GM12878 (cell line): Measurements from ENCODE around the gene PVALEF.

Experiments used
- ATF3 ChIP-seq: IDR thresholded peaks from 2 replicates; pipeline ENCODE4 v1.6.1; 2011; ENCODE audit warnings: low read depth, mild to moderate bottlenecking, low read length, moderate library complexity, borderline replicate concordance; ENCODE audit errors: extremely low read depth
- CTCF ChIP-seq, 3 experiments: IDR thresholded peaks in 2 of 3; conservative IDR thresholded peaks in 1 of 3; 2 replicates each; pipeline ENCODE4 v1.5.1; 2011; ENCODE audit warnings: low read depth in 3 of 3, low read length in 3 of 3, mild to moderate bottlenecking in 3 of 3, control low read depth in 2 of 3, moderate library complexity in 2 of 3, inconsistent platforms in 1 of 3, mixed read lengths in 1 of 3; ENCODE audit not compliant: control insufficient read depth in 2 of 3, insufficient read depth in 1 of 3; ENCODE audit errors: extremely low read depth in 1 of 3
- EZH2 ChIP-seq: IDR thresholded peaks from 2 replicates; pipeline ENCODE4 v1.6.1; 2012; ENCODE audit warnings: low read depth, mild to moderate bottlenecking, control low read depth, inconsistent platforms, low read length, borderline replicate concordance; ENCODE audit not compliant: control insufficient read depth
- HCFC1 ChIP-seq: fragments of 150-350 bp; IDR thresholded peaks from 2 replicates; pipeline ENCODE4 v1.6.1; 2014; ENCODE audit warnings: low read length
- HDAC2 ChIP-seq: fragments of 200-600 bp; sonication (generic); IDR thresholded peaks from 2 replicates; pipeline ENCODE4 v1.6.1; 2017
- MEF2A ChIP-seq: IDR thresholded peaks from 2 replicates; pipeline ENCODE4 v1.6.1; 2011; ENCODE audit warnings: low read depth, mild to moderate bottlenecking, low read length, moderate library complexity; ENCODE audit not compliant: insufficient read depth
- NFYB ChIP-seq: IDR thresholded peaks from 2 replicates; pipeline ENCODE4 v1.6.1; 2011; ENCODE audit warnings: low read depth, mild to moderate bottlenecking, low read length, improper control_type of control experiment, moderate library complexity; ENCODE audit not compliant: insufficient read depth
- POLR2A ChIP-seq: IDR thresholded peaks from 2 replicates; pipeline ENCODE4 v1.6.1; 2011; ENCODE audit warnings: low read depth, mild to moderate bottlenecking, low read length
- POLR2AphosphoS5 ChIP-seq: IDR thresholded peaks from 2 replicates; pipeline ENCODE4 v1.6.1; 2011; ENCODE audit warnings: mild to moderate bottlenecking, low read length, inconsistent platforms
- RAD21 ChIP-seq: IDR thresholded peaks from 2 replicates; pipeline ENCODE4 v1.6.1; 2011; ENCODE audit warnings: mild to moderate bottlenecking, low read depth, low read length, moderate library complexity; ENCODE audit not compliant: insufficient read depth
- RFX5 ChIP-seq: IDR thresholded peaks from 2 replicates; pipeline ENCODE4 v1.6.1; 2011; ENCODE audit warnings: low read depth, low read length, improper control_type of control experiment
- SIX5 ChIP-seq: IDR thresholded peaks from 2 replicates; pipeline ENCODE4 v1.6.1; 2011; ENCODE audit warnings: mild to moderate bottlenecking, low read depth, low read length, moderate library complexity; ENCODE audit not compliant: severe bottlenecking
- TCF7 ChIP-seq: IDR thresholded peaks from 2 replicates; pipeline ENCODE4 v1.6.1; 2014; ENCODE audit warnings: antibody characterized with exemption, borderline replicate concordance
- ZZZ3 ChIP-seq: IDR thresholded peaks from 2 replicates; pipeline ENCODE4 v1.6.1; 2011; ENCODE audit warnings: low read depth; ENCODE audit not compliant: control insufficient read depth, insufficient read length

- TF ChIP-seq CTCF (IDR thresholded peaks at IDR 0.05 in 2 of 3, conservative IDR thresholded peaks at IDR 0.05 in 1 of 3; ENCODE audit: control insufficient read depth in 2 of 3, extremely low read depth in 1 of 3, insufficient read depth in 1 of 3, low read depth in 3 of 3, low read length in 3 of 3) (no peak), RFX5 (no peak), POLR2AphosphoS5 (no peak), ATF3 (no peak), HDAC2 (no peak), ZZZ3 (no peak), SIX5 (no peak), EZH2 (no peak), HCFC1 (no peak), RAD21 (no peak), NFYB (no peak), MEF2A (no peak), TCF7 (no peak), POLR2A (no peak)
Observed at GRCh38 chr17:81129711-81130367, 35.5 kb upstream of the PVALEF start.
